IPS-15b (cell line): ENCODE measurements around the gene B3GNT2.

ENCODE experiments used
- H3K27me3 ChIP-seq: one replicate; pipeline ENCODE4 v1.6.1; 2013; ENCODE audit warnings: low read length; ENCODE audit not compliant: control insufficient read depth, insufficient read depth
- H3K36me3 ChIP-seq: one replicate; pipeline ENCODE4 v1.6.1; 2013; ENCODE audit warnings: low read length; ENCODE audit not compliant: control insufficient read depth, insufficient read depth
- H3K4me1 ChIP-seq: one replicate; pipeline ENCODE4 v1.6.1; 2013; ENCODE audit warnings: mild to moderate bottlenecking, low read length; ENCODE audit not compliant: control insufficient read depth, insufficient read depth
- H3K4me3 ChIP-seq: one replicate; pipeline ENCODE4 v1.5.1; 2013; ENCODE audit warnings: low read depth, low read length
- H3K9ac ChIP-seq: one replicate; pipeline ENCODE4 v1.6.1; 2013; ENCODE audit warnings: low read depth, mild to moderate bottlenecking, low read length
- H3K9me3 ChIP-seq: one replicate; pipeline ENCODE4 v1.6.1; 2013; ENCODE audit warnings: mild to moderate bottlenecking, low read length; ENCODE audit not compliant: control insufficient read depth, insufficient read depth

B3GNT2 gene

GRCh38 chr2:62227386-62228075 is 31.6 kb downstream of the B3GNT2 start:
- no peaks in the 10 kb centered on the region for H3K9me3 ChIP-seq
- no peak overlapping the region for H3K9ac ChIP-seq
- peaks cover 6% of the 10 kb centered on the region for H3K36me3 ChIP-seq
- H3K4me1 ChIP-seq = no peaks in the 10 kb centered on the region
- no peaks in the 10 kb centered on the region for H3K27me3 ChIP-seq
- no peak overlapping the region for H3K4me3 ChIP-seq

DNA sequence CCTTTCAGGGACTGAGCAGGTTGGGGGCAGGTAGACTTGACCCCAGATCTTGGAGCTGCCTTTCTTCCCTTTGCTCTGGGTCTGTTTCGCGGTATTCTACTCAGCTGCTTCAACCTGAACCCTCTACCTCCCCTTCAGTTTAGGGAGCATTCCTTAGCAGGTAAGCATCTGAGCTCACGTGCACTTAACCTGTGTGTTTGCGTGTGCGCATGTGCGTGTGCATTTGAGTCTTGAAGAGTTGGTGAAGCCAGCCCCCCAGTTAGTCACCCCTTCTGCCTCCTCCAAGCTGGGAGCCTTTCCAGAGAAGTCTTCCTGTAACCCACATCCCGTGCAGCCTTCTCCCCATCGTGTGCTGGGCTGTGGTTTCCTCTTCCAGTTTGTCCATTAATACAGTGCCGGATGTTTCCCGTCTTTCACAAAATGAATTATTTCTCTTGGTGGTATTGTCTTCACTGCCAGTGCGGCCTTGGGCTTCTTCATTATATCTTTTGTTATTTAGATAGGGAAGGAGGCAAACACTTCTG is 33.2 kb downstream of the B3GNT2 start:
- Histone ChIP-seq H3K9me3 (no peaks in the 10 kb centered on the region), H3K27me3 (no peaks in the 10 kb centered on the region), H3K36me3 (peaks cover 6% of the 10 kb centered on the region), H3K4me3 (no peak overlapping the region), H3K9ac (no peak overlapping the region), H3K4me1 (no peaks in the 10 kb centered on the region)

DNA sequence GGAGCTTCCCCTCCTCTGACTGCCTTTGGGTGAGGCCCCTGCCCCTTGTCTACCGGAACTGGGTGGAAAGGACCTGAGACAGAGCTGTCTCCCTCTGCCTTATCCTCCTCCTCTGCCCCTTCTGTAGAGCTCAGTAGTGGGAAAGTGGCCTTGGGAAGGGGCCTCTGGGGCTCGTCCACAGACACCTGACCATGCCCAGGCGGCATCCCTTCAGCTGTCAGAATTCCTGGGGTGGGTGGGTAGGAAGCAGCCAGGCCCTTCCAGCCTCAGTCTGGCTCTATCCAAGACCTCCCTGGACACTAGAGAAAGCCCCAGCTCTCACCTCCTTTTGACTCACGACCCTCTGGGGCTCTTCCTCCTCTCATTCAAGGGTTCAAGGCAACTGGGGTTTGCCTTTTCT is 35.6 kb downstream of the B3GNT2 start:
- H3K4me3 ChIP-seq = no peak overlapping the region
- no peak overlapping the region for H3K9ac ChIP-seq
- no peaks in the 10 kb centered on the region for H3K4me1 ChIP-seq
- no peaks in the 10 kb centered on the region for H3K9me3 ChIP-seq
- H3K27me3 ChIP-seq = no peaks in the 10 kb centered on the region
- H3K36me3 ChIP-seq = no peaks in the 10 kb centered on the region

- Histone ChIP-seq H3K4me1 (no peaks in the 10 kb centered on the region), H3K36me3 (no peaks in the 10 kb centered on the region), H3K9me3 (no peaks in the 10 kb centered on the region), H3K27me3 (no peaks in the 10 kb centered on the region), H3K4me3 (no peak overlapping the region), H3K9ac (no peak overlapping the region)
Measured at GRCh38 chr2:62234755-62235655, 39.1 kb downstream of the B3GNT2 start.

DNA sequence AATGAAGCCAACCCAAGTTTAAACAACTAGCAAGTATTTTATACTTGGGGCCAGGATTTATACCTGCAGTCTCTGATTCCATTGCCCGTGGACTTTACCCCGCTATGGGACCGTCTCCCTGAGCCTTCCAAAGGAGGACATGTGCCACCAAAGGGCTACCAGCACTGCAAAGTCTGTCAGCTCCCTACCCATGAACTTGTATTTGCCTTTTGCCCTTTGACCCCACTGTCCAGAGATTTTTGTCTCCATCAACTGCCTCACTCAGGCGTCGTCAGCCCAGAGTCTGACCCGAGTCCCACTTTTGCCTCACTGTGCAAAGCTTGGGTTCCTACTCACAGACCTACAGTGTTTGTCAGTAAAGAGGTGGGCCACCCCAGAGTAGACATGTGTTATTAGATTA is 40.6 kb downstream of the B3GNT2 start:
- Histone ChIP-seq H3K4me1 (no peaks in the 10 kb centered on the region), H3K9ac (no peak overlapping the region), H3K27me3 (no peaks in the 10 kb centered on the region), H3K36me3 (no peaks in the 10 kb centered on the region), H3K9me3 (no peaks in the 10 kb centered on the region), H3K4me3 (no peak overlapping the region)

- H3K9me3 ChIP-seq = no peaks in the 10 kb centered on the region
- H3K9ac ChIP-seq = no peak overlapping the region
- no peaks in the 10 kb centered on the region for H3K27me3 ChIP-seq
- H3K4me1 ChIP-seq = no peaks in the 10 kb centered on the region
- no peaks in the 10 kb centered on the region for H3K36me3 ChIP-seq
- H3K4me3 ChIP-seq = no peak overlapping the region
Measured at GRCh38 chr2:62238236-62238635, 42.3 kb downstream of the B3GNT2 start.

- H3K27me3 ChIP-seq = no peaks in the 10 kb centered on the region
- H3K4me3 ChIP-seq = no peak overlapping the region
- no peaks in the 10 kb centered on the region for H3K4me1 ChIP-seq
- H3K36me3 ChIP-seq = no peaks in the 10 kb centered on the region
- H3K9ac ChIP-seq = no peak overlapping the region
- no peaks in the 10 kb centered on the region for H3K9me3 ChIP-seq
Measured at GRCh38 chr2:62240546-62240945, 44.6 kb downstream of the B3GNT2 start.

- Histone ChIP-seq H3K27me3 (no peaks in the 10 kb centered on the region), H3K4me1 (no peaks in the 10 kb centered on the region), H3K9ac (no peak overlapping the region), H3K9me3 (no peaks in the 10 kb centered on the region), H3K36me3 (no peaks in the 10 kb centered on the region), H3K4me3 (no peak overlapping the region)
Measured at GRCh38 chr2:62243983-62244382, 48.1 kb downstream of the B3GNT2 start.

GRCh38 chr2:62248226-62248625 is 52.3 kb downstream of the B3GNT2 start:
- no peaks in the 10 kb centered on the region for H3K4me1 ChIP-seq
- H3K4me3 ChIP-seq = no peak overlapping the region
- H3K27me3 ChIP-seq = no peaks in the 10 kb centered on the region
- no peaks in the 10 kb centered on the region for H3K9me3 ChIP-seq
- no peak overlapping the region for H3K9ac ChIP-seq
- no peaks in the 10 kb centered on the region for H3K36me3 ChIP-seq

- Histone ChIP-seq H3K27me3 (no peaks in the 10 kb centered on the region), H3K36me3 (no peaks in the 10 kb centered on the region), H3K9ac (no peak overlapping the region), H3K9me3 (no peaks in the 10 kb centered on the region), H3K4me3 (no peak overlapping the region), H3K4me1 (no peaks in the 10 kb centered on the region)
Measured at GRCh38 chr2:62250239-62250638, 54.3 kb downstream of the B3GNT2 start.

GRCh38 chr2:62254424-62255266 is 58.7 kb downstream of the B3GNT2 start:
- Histone ChIP-seq H3K4me1 (no peaks in the 10 kb centered on the region), H3K9me3 (no peaks in the 10 kb centered on the region)

More at GRCh38 chr2:62254424-62255266, 58.7 kb downstream of the B3GNT2 start:
- Histone ChIP-seq H3K4me3 (no peak overlapping the region), H3K27me3 (no peaks in the 10 kb centered on the region), H3K36me3 (no peaks in the 10 kb centered on the region), H3K9ac (no peak overlapping the region)
